Smooth muscle cell of trachea (primary cell): ENCODE results near the gene ZNF607. TPM values are rescaled to one million over a fixed set of nuclear protein-coding genes. Genes with fewer than 3 reads are reported as not detected.

Experiments
- total RNA-seq: library from RNA; depleted of rRNA; stranded (reverse); fragments of >200 nt; gene quantifications from 2 replicates; pipeline ENCODE4 v1.2.1, GENCODE V29; 2014

ZNF607 gene
- total RNA-seq = 6.8 and 7.4 TPM in 2 replicates

DNA sequence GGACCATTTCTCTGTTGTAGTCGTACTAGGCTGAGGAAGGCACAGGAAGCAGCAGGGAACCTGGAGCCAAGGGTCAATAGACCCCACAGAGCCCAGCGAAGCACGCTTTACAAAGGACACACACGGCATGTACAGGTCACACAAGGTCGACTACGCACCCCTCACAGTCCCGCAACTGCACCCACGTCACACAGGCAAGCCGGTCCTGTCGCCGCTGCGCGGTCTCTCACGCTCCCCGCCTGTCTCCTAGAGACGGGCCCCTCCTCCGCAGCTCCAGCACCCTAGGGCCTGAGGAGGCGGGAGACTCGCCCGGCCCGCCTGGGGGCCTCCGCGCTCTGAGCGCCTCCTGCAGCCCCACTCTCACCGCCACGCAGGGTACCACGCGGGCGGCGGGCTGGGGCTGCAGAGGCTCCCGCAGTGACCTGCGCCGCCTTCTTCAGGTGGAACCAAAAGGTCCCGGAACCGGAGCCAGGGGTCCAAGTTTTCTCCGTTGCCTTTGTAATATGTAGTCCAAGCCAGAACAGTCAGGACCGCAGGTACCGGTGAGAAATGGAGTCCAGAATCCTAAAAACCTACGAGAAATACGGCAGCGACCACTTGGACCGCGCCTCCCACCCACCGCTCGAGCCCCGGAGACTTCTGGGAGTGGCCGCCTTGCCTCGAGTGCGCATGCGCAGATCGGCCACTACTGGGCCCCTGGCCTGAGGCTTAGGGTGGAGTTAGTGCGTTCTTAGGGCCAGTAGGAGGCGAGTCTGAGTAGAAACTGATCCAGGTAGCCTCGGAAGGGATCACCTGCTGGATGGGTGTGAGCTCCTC lies at the start of gene ZNF607:
Gene ZNF607, minus strand, starts transcription at position 651 of the 816 bp plus-strand sequence. CDS start 8,143 bp downstream, outside the sequence.

DNA sequence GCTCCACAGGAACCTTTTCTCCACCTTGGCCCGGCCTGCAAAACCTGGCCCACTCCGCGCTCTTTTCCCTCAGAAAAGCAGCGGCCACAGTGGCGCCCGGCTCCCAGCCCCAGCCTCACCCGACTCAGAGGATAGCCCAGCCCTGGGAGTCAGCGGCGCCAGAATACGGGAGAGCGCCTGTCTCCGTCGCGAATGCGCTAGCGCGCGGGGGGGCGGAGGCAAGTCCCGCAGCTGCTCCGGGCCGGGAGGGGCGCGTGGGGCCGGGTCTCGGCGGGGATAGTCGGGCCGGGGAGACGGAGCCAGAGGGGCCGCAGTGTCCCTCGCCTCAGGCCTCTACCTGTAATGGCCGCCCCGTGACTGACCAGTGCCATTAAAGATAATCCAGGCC lies 64.3 kb downstream of the ZNF607 start, which contains the start of gene ZFP30:
Gene ZFP30, minus strand, starts transcription at position 165 of the 388 bp plus-strand sequence. CDS start 7,643 bp downstream, outside the sequence.

Other genes with a start within 250 kb of the ZNF607 start
- gene ZNF793, start 212.8 kb downstream of the ZNF607 start, total RNA-seq = 2.2 and 3.5 TPM in 2 replicates
- gene ZNF571, start 125.0 kb downstream of the ZNF607 start, total RNA-seq = 2.3 and 3.2 TPM in 2 replicates
- gene ZNF540, start 124.9 kb downstream of the ZNF607 start, total RNA-seq = 0.44 and 0.66 TPM in 2 replicates
- 20.8 and 22.2 TPM in 2 replicates for gene ZFP30, start 64.3 kb downstream of the ZNF607 start, total RNA-seq
- 6.5 and 8.4 TPM in 2 replicates for gene ZNF573, start 59.8 kb upstream of the ZNF607 start, total RNA-seq
- under 0.01 TPM in 1 of 2 replicates, not detected in the other for gene WDR87, start 186.8 kb upstream of the ZNF607 start, total RNA-seq
- 10.4 and 20.5 TPM in 2 replicates for gene SIPA1L3, start 187.4 kb upstream of the ZNF607 start, total RNA-seq